HCT116 (cell line): ENCODE results near the gene RRP12. TPM values are rescaled to one million over a fixed set of nuclear protein-coding genes. Genes with fewer than 3 reads are reported as not detected.

Source experiments
- ATAC-seq: fragments of 200-7000 bp; cut with Tn5 transposase; 2 replicates; pipeline ENCODE4 v1.9.1; 2020; ENCODE audit warnings: mild to moderate bottlenecking, moderate library complexity
- BruUV-seq: library from RNA; stranded (reverse); fragments of 400-500 nt; replicated peaks from 2 replicates; lab custom pipeline; 2021; lab: Mats Ljungman, UMichigan
- CTCF ChIA-PET: fragments of 300-600 bp; sonication (Branson Sonifier 250); formaldehyde crosslinking; loops from one replicate; lab custom pipeline; 2021; ENCODE audit warnings: antibody characterized with exemption; lab: Charles Lee
- POLR2A ChIA-PET: fragments of 300-600, 350-600 bp; sonication (Branson Sonifier 250); formaldehyde crosslinking; loops from one replicate; lab custom pipeline; 2021; ENCODE audit warnings: antibody characterized with exemption; lab: Charles Lee
- RAD21 ChIA-PET, 2 experiments: fragments of 300-600 bp; sonication (Branson Sonifier 250); formaldehyde crosslinking; loops; one replicate each; lab custom pipeline; 2023; ENCODE audit warnings: low total read pairs in 2 of 2; ENCODE audit not compliant: uncharacterized antibody in 2 of 2, unreplicated experiment in 2 of 2, low non-redundant PET in 1 of 2; lab: Charles Lee
- DNase-seq: peaks from one replicate; pipeline ENCODE4 v3.0.0-alpha.2; 2010; ENCODE audit warnings: low read depth, low spot score
- H2AFZ ChIP-seq: fragments of 200-600 bp; shearing (Covaris generic), sonication (generic); 2 replicates; pipeline ENCODE4 v1.6.1; 2017; ENCODE audit warnings: low read depth, mixed run types, mixed read lengths, antibody characterized with exemption, low read length; ENCODE audit not compliant: poor library complexity, severe bottlenecking
- H3K27ac ChIP-seq: 2 replicates; pipeline ENCODE4 v1.5.1; 2012; ENCODE audit warnings: low read depth, low read length
- H3K27me3 ChIP-seq: fragments of 200-600 bp; sonication (generic); 2 replicates; pipeline ENCODE4 v1.6.1; 2016; ENCODE audit warnings: mixed run types, low read length, mixed read lengths; ENCODE audit not compliant: insufficient read depth
- H3K36me3 ChIP-seq, 2 experiments: fragments of 200-500 bp in 1 of 2; fragments of 200-600 bp in 1 of 2; sonication (Bioruptor generic) in 1 of 2; sonication (generic) in 1 of 2; 2 replicates each; pipeline versions ENCODE4 v1.5.1 to v1.6.1; 2014 to 2016; ENCODE audit warnings: low read length in 2 of 2, inconsistent platforms in 1 of 2, mixed read lengths in 1 of 2, mixed run types in 1 of 2; ENCODE audit not compliant: insufficient read depth in 2 of 2, control insufficient read depth in 1 of 2
- H3K4me1 ChIP-seq, 2 experiments: fragments of 200-600 bp in 1 of 2; sonication (generic) in 1 of 2; 2 replicates each; pipeline versions ENCODE4 v1.5.1 to v1.6.1; 2012 to 2017; ENCODE audit warnings: low read length in 2 of 2, inconsistent platforms in 1 of 2, mild to moderate bottlenecking in 1 of 2, mixed read lengths in 1 of 2, mixed run types in 1 of 2, moderate library complexity in 1 of 2; ENCODE audit not compliant: insufficient read depth in 2 of 2, control insufficient read depth in 1 of 2
- H3K4me2 ChIP-seq: fragments of 200-600 bp; sonication (generic); 2 replicates; pipeline ENCODE4 v1.6.1; 2017; ENCODE audit warnings: mixed run types, low read length, mixed read lengths
- H3K4me3 ChIP-seq, 2 experiments: fragments of 200-600 bp in 1 of 2; sonication (generic) in 1 of 2; replicated peaks in 1 of 2; 2 replicates each; pipeline ENCODE4 v1.5.1; 2011 to 2016; ENCODE audit warnings: low read length in 2 of 2, control low read depth in 1 of 2, low read depth in 1 of 2, mild to moderate bottlenecking in 1 of 2, mixed read lengths in 1 of 2, mixed run types in 1 of 2
- H3K79me2 ChIP-seq: fragments of 200-600 bp; sonication (generic); 2 replicates; pipeline ENCODE4 v1.6.1; 2017; ENCODE audit warnings: mild to moderate bottlenecking, mixed run types, low read length, moderate library complexity, mixed read lengths; ENCODE audit not compliant: insufficient read depth
- H3K9ac ChIP-seq: fragments of 200-600 bp; sonication (generic); 2 replicates; pipeline ENCODE4 v1.6.1; 2016; ENCODE audit warnings: low read length, mixed read lengths
- H3K9me2 ChIP-seq: fragments of 200-600 bp; sonication (generic), shearing (Covaris generic); 2 replicates; pipeline ENCODE4 v1.6.1; 2017; ENCODE audit warnings: mixed run types, mild to moderate bottlenecking, moderate library complexity; ENCODE audit not compliant: insufficient read depth
- H3K9me3 ChIP-seq, 2 experiments: fragments of 200-500 bp in 1 of 2; fragments of 200-600 bp in 1 of 2; sonication (Bioruptor generic) in 1 of 2; sonication (generic) in 1 of 2; 2 replicates each; pipeline ENCODE4 v1.6.1; 2014 to 2017; ENCODE audit warnings: low read length in 2 of 2, mixed read lengths in 2 of 2, inconsistent platforms in 1 of 2, low read depth in 1 of 2, mild to moderate bottlenecking in 1 of 2, mixed run types in 1 of 2, moderate library complexity in 1 of 2; ENCODE audit not compliant: control insufficient read depth in 1 of 2, insufficient read depth in 1 of 2
- H4K20me1 ChIP-seq: fragments of 200-600 bp; sonication (generic), shearing (Covaris generic); 2 replicates; pipeline ENCODE4 v1.6.1; 2017; ENCODE audit warnings: mixed run types, mild to moderate bottlenecking, moderate library complexity; ENCODE audit not compliant: insufficient read depth
- CEBPB ChIP-seq: IDR thresholded peaks from 2 replicates; pipeline ENCODE4 v1.6.1; 2012; ENCODE audit warnings: low read depth
- EGR1 ChIP-seq: IDR thresholded peaks from 2 replicates; pipeline ENCODE4 v1.6.1; 2012; ENCODE audit warnings: low read depth
- ELF1 ChIP-seq: IDR thresholded peaks from 2 replicates; pipeline ENCODE4 v1.6.1; 2012; ENCODE audit warnings: low read depth, borderline replicate concordance
- EZH2 ChIP-seq: fragments of 200-600 bp; sonication (generic); IDR thresholded peaks from 2 replicates; pipeline ENCODE4 v1.6.1; 2017; ENCODE audit warnings: antibody characterized with exemption, mixed run types
- FOSL1 ChIP-seq: IDR thresholded peaks from 2 replicates; pipeline ENCODE4 v1.6.1; 2012; ENCODE audit warnings: low read depth
- POLR2AphosphoS5 ChIP-seq: IDR thresholded peaks from 2 replicates; pipeline ENCODE4 v1.6.1; 2011; ENCODE audit warnings: mild to moderate bottlenecking, low read depth, low read length, moderate library complexity
- RAD21 ChIP-seq: IDR thresholded peaks from 2 replicates; pipeline ENCODE4 v1.6.1; 2012; ENCODE audit warnings: low read depth, mild to moderate bottlenecking
- ZFX ChIP-seq: fragments of 450-650 bp; IDR thresholded peaks from 2 replicates; pipeline ENCODE4 v1.6.1; 2017
- ZNF274 ChIP-seq: fragments of 200-500 bp; sonication (Bioruptor generic); IDR thresholded peaks from 2 replicates; pipeline ENCODE4 v1.6.1; 2014; ENCODE audit warnings: mild to moderate bottlenecking, low read depth, low read length, inconsistent platforms
- intact Hi-C: fragments of 100-400 bp; cut with micrococcal nuclease; formaldehyde crosslinking; loops from 2 replicates; pipeline ENCODE4 v1.10.0; 2022
- total RNA-seq: library from RNA; stranded (reverse); gene quantifications from one replicate; pipeline ENCODE4 v1.2.1, GENCODE V29; 2021; ENCODE audit not compliant: unreplicated experiment
- TF ChIP-seq, protein P1 (sequence below): IDR thresholded peaks from 2 replicates; pipeline ENCODE4 v1.6.1; 2012
- TF ChIP-seq, protein P2 (sequence below): IDR thresholded peaks from 2 replicates; pipeline ENCODE4 v1.6.1; 2012; ENCODE audit warnings: low read depth
- TF ChIP-seq, protein P3 (sequence below): IDR thresholded peaks from 2 replicates; pipeline ENCODE4 v1.6.1; 2012
- TF ChIP-seq, protein P4 (sequence below), 3 experiments: fragments of 200-600 bp in 1 of 3; sonication (generic) in 1 of 3; IDR thresholded peaks in 2 of 3; conservative IDR thresholded peaks in 1 of 3; 2 replicates each; pipeline ENCODE4 v1.5.1; 2012 to 2017; ENCODE audit warnings: low read depth in 2 of 3, low read length in 2 of 3, antibody characterized with exemption in 1 of 3, borderline replicate concordance in 1 of 3, control low read depth in 1 of 3, mild to moderate bottlenecking in 1 of 3, mixed read lengths in 1 of 3, mixed run types in 1 of 3, moderate library complexity in 1 of 3; ENCODE audit not compliant: insufficient read depth in 1 of 3

The RRP12 gene
- total RNA-seq, 1 experiment from 2014 or later, result 67.0 TPM

DNA sequence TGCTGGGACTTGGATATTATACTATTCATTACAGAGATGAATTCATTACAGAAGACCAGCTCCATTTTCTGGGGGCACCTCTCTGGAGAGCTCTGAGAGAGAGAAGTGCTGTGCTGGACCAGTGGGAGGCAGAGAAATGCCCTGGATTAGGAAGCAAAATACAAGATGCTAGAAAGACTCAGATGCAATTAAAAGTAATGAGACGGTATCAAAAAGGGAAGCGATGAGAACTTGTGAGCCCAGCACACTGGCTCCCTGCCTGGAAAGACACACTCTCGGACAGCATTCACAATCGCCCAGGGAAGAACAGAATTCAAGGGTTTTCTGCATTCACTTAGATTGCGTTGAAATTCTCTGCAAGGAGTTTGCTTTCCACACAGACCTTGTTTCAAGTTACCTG lies 63.1 kb downstream of the RRP12 start:
- Histone ChIP-seq H4K20me1 (no peaks in the 10 kb centered on the region), H2AFZ (no peak overlapping the region), H3K4me2 (no peak overlapping the region), H3K27me3 (no peaks in the 10 kb centered on the region), H3K9me2 (no peaks in the 10 kb centered on the region), H3K9me3 (no peaks in the 10 kb centered on the region), H3K36me3 (no peaks in the 10 kb centered on the region), H3K4me1 (peaks cover 23 to 40% of the 10 kb centered on the region in 2 experiments), H3K79me2 (no peaks in the 10 kb centered on the region), H3K9ac (no peak overlapping the region), H3K4me3 (no peak overlapping the region), H3K27ac (no peak overlapping the region)
- TF ChIP-seq, protein P1, sequence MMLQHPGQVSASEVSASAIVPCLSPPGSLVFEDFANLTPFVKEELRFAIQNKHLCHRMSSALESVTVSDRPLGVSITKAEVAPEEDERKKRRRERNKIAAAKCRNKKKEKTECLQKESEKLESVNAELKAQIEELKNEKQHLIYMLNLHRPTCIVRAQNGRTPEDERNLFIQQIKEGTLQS, result no peak
- no peak for TF ChIP-seq ZNF274
- no peak for TF ChIP-seq RAD21
- no peak for TF ChIP-seq EZH2
- TF ChIP-seq, protein P2, sequence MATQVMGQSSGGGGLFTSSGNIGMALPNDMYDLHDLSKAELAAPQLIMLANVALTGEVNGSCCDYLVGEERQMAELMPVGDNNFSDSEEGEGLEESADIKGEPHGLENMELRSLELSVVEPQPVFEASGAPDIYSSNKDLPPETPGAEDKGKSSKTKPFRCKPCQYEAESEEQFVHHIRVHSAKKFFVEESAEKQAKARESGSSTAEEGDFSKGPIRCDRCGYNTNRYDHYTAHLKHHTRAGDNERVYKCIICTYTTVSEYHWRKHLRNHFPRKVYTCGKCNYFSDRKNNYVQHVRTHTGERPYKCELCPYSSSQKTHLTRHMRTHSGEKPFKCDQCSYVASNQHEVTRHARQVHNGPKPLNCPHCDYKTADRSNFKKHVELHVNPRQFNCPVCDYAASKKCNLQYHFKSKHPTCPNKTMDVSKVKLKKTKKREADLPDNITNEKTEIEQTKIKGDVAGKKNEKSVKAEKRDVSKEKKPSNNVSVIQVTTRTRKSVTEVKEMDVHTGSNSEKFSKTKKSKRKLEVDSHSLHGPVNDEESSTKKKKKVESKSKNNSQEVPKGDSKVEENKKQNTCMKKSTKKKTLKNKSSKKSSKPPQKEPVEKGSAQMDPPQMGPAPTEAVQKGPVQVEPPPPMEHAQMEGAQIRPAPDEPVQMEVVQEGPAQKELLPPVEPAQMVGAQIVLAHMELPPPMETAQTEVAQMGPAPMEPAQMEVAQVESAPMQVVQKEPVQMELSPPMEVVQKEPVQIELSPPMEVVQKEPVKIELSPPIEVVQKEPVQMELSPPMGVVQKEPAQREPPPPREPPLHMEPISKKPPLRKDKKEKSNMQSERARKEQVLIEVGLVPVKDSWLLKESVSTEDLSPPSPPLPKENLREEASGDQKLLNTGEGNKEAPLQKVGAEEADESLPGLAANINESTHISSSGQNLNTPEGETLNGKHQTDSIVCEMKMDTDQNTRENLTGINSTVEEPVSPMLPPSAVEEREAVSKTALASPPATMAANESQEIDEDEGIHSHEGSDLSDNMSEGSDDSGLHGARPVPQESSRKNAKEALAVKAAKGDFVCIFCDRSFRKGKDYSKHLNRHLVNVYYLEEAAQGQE, result no peak
- no peak for TF ChIP-seq FOSL1
- no peak for TF ChIP-seq CEBPB
- TF ChIP-seq POLR2AphosphoS5, result no peak
- TF ChIP-seq, protein P3, sequence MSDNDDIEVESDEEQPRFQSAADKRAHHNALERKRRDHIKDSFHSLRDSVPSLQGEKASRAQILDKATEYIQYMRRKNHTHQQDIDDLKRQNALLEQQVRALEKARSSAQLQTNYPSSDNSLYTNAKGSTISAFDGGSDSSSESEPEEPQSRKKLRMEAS, result no peak
- no peak for TF ChIP-seq ZFX
- no peak for TF ChIP-seq EGR1
- TF ChIP-seq, protein P4, sequence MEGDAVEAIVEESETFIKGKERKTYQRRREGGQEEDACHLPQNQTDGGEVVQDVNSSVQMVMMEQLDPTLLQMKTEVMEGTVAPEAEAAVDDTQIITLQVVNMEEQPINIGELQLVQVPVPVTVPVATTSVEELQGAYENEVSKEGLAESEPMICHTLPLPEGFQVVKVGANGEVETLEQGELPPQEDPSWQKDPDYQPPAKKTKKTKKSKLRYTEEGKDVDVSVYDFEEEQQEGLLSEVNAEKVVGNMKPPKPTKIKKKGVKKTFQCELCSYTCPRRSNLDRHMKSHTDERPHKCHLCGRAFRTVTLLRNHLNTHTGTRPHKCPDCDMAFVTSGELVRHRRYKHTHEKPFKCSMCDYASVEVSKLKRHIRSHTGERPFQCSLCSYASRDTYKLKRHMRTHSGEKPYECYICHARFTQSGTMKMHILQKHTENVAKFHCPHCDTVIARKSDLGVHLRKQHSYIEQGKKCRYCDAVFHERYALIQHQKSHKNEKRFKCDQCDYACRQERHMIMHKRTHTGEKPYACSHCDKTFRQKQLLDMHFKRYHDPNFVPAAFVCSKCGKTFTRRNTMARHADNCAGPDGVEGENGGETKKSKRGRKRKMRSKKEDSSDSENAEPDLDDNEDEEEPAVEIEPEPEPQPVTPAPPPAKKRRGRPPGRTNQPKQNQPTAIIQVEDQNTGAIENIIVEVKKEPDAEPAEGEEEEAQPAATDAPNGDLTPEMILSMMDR (IDR thresholded peaks at IDR 0.05 in 2 of 3, conservative IDR thresholded peaks at IDR 0.05 in 1 of 3; ENCODE audit: borderline replicate concordance in 1 of 3, insufficient read depth in 1 of 3, low read depth in 2 of 3, low read length in 2 of 3), result no peak
- TF ChIP-seq ELF1, result no peak
- ChIA-PET RAD21 (no interaction called here), CTCF (no interaction called here), POLR2A (no interaction called here)
- intact Hi-C loops, result no loop called here
- no peak for DNase-seq
- no TSS peak for BruUV-seq
- ATAC-seq, result no peak
